ENCODE data around the gene MAP3K7CL.

DNA sequence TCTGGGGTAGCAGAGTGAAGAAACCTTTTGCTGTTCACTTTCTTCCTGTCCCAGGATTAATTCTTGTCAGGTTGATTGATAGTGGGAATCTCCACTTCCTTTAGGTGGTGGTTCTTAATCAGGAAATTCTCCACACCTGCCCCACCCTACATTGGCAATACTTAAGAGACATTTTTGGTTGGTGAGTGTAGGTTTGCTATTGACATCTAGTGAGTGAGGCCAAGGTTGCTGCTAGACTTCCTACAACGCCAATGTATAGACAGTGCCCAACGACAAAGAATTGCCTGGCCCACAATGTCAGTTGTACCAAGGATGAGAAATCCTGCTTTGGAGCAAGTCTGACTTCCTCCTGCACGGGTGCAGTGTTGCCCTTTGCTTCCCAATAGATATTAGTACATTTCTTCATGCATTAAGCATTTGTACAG is 38.5 kb downstream of the MAP3K7CL start:
- TF ChIP-seq EZH2 (IDR thresholded peaks at IDR 0.05; ENCODE audit: insufficient read depth, low read length) (no peak), CTCF (IDR thresholded peaks at IDR 0.05; ENCODE audit: insufficient read depth, low read depth, low read length) (no peak)
